Inflammatory macrophage treated with lipopolysaccharide for 1 hour (primary cell): ENCODE measurements around the gene FMO3.

Experiments
- DNase-seq, 2 donors: peaks; one replicate each; pipeline ENCODE4 v3.0.0-alpha.2; 2020 to 2022

The FMO3 gene

DNA sequence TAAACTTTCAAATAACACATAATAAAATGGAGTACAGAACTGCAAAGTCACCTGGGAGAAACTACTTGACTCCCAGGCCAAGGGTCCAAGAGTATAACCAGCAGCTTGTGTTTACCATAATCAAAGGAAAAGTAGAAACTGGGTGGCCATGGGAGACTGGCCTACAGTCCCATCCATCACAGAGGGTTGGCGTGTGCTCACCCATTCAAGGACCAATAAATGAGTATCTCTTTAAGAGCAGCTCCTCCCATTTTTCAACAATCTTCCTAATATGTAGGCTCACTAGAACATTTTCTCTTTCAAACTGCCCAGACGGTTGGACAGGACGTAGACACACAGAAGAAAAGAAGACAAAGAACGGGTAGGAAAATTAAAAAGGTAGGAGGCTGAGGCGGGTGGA lies at the start of gene FMO3:
Gene FMO3, plus strand, starts transcription at position 302 of the 400 bp plus-strand sequence. CDS start 1,754 bp downstream, outside the sequence.
- no peak for DNase-seq

DNA sequence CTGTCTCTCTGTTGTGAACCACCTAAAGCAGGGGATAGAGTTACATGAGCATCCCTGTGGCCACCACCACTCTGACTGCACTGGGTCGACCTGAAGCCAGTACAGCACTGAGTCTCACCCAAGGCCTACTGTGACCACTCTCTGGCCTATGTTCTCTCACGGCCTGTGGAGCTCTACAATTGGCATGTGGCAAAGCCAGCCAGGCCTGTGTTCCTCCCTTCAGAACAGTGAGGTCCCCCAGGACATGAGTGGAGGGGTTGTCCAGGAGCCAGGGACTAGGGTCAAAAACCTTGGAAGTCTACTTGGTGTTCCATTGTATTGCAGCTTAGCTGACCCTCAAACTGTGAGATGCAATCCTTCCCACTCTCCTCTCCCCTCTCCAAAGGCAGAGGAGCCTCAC lies 42.7 kb upstream of the FMO3 start:
- DNase-seq: no peak

DNA sequence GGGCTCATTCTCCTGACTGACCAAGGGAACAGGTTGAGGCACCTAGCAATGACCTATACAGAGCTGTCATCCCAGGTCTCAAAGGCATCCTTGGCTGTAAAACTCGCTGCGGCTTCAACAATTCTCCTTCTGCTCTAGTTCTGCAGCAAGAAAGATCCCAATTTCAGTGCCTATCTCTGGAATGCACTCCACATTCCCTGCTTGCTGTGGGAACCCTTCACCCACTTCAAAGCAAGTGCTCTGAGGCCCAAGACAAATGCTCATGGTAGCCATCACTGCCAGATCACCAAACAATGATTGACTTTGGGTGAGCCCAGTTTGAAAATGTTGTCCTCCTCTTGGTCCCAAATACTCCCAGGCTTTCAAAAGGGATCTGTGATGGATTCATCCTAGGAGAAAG lies 37.7 kb upstream of the FMO3 start:
- no peak for DNase-seq

DNA sequence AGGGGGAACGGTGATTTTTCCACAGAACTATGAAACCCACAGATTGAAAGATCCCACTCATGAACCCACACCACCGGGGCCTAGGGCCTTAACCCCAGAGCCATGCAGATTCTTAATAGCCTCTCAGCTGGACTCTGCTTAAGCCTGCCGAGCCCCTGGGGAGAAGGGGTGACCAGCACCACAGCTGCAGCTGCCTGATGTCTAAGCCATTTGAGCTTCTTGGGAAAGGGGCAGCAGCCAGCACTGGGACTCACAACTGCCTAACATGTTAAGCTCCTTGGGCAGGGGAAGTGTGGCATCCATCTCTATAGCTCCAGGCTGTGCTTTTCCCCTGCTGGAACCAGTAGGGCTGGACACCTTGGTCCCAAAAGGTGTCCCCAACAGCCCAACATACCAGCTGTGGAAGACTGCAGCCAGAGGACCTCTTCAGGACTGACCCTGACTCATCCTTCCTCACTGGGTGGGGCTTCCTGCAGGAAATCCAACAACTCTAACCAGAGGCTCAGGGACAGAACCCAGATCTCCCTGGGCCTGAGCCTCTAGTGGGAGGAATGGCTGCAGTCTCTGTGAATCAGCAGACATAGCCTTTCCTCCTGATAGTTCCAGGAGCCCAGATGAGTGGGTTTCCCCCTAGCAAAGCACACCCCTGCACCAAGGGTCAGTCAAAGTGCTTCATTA lies 34.6 kb upstream of the FMO3 start:
- DNase-seq: no peak

DNA sequence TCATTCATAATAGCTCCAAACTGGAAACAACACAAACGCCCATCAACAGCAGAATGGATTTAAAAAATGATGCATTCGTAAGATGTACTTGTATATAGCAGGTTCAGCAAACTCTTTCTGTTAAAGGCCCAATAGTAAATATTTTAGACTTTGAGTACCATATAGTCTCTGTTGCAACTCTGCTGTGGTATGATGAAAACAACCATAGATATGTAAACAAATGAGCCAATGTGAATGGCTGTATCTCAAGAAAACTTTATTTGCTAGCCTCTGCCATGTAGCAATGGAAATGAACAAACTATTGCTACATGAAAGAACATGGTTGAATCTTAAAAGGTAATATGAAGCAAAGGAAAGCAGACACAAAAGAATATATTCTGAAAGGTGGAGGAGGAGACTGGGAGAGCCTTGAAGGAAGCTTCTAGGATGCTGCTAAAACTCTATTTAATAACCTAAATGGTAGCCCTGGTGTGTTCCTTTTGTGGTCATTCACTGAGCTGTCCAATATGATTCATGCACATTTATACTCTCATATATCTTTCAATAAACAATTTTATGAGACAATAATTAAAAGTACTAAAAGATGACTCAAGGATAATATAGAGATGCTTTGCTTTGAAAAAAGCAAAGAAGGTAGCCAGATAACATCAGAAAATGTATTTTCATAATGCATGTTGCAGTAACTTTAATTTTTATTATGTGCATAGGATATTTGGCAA lies 29.1 kb upstream of the FMO3 start:
- DNase-seq: no peak

DNA sequence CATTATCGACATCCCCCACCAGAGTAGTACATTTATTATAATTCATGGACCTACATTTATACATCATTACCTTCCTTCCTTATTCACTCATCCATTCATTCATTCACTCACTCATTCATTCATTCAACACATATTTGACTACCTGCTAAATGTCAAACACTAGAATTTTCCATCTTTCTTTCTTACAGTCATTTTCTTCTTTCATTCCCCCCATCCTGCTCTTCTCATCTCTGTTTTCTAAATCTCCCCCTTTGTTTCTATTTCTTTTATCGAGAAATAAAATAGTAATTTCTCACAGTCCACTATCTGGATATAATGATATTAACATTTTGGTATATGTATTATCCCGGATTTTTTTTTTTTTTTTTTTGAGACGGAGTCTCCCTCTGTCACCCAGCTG lies 27.8 kb upstream of the FMO3 start:
- DNase-seq: no peak

DNA sequence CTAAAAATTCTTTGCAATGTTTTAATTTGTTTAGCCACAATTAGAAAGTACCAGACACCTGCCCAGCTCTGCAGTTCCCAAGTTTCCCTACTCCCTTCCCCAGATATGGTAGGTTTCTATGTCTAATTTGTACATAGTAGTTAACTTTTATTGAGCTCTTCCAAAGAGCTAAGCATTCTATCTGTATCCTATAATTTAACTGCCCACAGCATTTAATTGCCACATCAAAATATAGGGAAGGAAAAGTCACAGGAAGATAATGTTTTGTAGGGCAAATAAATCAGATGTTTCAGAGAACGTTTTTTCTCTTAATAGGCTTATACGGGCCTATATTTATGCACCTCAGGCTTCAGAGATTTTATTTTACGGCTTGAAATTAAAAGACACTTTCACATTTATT lies 15.7 kb upstream of the FMO3 start:
- no peak for DNase-seq

DNA sequence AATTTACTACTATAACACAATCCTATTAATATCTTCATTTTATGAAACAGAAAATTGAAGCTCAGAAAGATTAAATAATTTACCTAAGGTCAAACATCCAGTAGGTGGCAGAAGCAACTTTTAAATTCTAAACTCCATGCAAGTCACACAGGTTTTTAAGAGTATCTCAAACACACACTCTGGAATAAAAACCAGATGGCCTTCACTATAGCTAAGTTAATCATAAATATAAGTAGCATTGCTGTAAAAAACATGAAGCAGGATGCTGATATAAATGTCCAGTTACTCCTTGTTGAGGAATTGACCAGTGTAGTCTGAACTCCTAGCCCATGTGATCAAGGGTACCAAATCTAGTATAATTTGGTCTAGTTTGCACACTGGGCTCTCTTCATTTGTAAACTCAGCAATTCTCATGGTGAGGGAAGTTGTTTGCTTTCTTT lies 9.4 kb upstream of the FMO3 start:
- no peak for DNase-seq

DNA sequence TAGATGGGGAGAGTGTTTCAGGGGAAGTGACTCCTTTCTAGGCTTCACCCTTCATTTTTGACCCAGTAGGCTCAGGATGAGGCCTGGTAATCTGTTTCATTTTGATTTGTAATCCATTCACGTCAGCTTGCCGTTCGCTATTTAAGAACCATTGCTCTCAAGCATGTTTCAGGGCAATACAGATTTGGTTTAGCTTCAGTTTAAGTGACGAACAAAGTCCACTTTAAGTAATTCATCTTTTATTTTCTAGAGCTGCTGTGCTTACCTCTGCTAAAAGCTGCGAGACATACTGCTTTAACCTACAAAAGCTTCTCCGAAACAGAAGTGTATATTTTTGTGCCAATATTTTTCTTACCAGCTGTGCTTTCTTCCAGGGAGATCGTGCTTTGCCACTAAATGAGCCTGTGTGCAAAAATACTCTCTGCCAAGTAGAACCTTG lies 8.9 kb upstream of the FMO3 start:
- DNase-seq: no peak

DNA sequence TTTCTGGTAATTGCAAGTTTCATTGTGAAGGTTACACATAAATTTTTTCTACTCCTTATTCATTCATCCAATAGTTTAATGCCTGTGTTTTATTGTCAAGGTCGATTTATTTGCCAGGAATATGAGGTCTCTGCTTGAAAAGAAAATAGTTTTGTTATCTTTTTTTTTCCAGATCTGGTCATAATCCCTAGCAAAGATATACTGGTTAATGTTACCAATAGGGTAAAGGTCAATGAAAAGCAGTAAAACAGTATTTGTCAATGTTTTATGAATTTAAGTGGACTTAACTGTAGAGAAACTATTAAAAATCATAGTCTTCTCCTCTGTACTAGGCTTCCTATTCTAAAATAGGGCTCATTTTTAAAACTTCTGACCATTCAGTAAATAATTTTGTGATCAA lies 8.1 kb upstream of the FMO3 start:
- DNase-seq: no peak

DNA sequence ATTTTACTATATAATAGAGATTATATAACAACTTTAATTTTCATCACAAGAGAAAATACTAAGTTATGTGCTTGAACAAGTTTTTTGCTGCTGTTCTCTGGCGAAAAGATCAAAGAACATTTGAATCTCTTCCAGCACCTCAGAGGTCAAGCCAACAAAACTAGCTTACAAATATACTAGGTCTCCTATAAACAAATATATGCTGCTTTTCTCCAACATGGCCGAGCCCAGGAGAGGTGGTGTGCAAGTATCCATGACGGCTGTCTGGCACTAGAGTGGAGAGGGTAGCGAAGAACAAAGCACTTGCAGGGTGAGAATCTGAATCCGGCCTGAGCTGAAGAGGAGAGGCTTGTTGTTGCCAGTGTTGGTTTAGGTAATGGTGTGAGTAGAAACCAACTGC lies 7.5 kb upstream of the FMO3 start:
- DNase-seq: no peak

DNA sequence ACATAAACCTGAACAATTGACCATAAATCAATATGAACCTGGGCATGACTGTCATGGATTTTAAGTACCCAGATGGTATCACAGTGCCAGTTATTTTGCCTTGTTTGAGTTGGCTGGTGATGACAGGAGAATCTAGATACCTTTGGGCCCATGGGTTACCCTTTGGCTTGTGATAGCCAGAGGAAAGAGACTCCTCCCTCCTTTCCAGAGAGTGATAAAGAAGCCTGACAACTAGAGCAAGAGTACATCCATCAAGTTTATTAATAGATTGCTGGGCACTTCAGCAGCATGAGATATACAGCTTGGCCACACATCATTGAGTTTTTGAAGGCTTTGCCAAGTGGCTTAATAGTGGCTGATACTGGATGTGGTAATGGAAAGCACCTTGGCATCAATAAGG lies 6.6 kb upstream of the FMO3 start:
- no peak for DNase-seq

DNA sequence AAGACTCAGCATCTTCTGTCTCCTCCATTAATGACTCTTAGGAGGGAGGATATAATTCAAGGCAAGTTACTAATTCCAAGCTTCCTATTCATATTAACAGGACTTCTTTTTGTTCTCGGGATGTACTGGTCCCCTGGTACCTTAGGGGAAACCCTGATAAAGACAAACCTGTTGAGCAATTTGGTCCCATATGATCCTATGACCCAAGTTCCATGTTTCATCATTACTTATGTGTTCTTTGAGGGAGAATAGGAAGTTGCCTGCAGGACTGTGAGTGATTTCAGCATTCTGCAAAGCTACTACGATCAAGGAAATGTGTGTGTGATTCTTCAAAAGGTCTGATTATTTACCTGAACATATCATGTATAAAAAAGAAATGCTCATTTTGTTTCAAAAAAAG lies 5.8 kb upstream of the FMO3 start:
- DNase-seq: no peak

DNA sequence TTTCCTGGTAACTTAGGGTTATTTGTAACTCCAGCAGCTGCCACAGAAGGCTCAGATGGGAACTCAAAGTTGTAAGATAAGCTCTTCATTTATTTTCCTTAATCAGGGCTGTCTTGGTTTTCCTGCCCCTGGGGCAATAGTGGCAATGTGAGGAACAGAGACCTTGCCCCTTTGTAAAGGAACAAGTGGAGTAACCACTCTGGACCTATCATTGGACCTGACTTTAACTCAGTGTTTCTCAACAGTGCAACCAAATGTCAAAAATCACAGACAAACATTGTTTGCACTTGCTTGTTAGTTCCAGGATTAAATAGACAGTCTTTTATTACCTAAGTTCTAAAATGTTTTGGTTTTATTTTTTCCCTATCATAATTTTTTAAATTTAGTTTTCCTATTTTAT lies 2.8 kb upstream of the FMO3 start:
- no peak for DNase-seq

DNA sequence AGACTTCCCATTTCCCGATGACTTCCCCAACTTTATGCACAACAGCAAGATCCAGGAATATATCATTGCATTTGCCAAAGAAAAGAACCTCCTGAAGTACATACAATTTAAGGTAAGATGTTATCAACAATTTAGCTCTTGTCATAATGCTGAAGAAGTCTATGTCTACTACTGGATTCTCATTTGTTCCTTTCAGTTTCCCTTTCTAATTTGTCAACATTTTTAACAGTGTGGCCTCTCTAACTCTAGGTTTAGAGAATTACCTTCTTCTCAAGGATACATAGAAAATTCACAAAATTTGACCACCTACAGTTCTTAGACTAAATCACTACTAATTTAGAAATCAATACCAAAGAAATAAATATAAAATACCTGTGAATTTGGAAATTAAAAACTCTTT lies 13.2 kb downstream of the FMO3 start:
- DNase-seq: no peak

DNA sequence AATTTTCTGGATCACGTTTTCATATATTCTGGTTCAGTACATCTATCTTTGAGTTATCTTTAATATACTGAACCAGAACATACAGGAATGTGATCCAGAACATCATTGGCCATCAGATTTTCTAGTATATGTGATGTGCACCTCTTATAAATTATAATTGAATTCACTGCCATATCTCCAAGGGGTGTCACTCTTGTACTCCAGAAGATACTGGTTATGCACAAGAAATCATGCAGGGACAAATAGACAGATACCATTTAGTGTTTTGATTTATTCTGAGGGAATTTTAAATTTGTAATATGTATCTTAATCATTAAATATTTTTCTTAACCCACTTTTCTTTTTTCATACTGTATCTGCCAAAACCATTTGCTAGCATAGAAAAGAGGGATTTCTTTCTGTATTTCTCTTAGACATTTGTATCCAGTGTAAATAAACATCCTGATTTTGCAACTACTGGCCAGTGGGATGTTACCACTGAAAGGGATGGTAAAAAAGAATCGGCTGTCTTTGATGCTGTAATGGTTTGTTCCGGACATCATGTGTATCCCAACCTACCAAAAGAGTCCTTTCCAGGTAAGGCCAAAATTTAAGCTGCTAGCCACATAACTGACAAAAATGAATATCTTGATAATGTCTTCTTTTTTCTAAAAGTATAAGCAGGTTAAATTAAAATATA lies 16.7 kb downstream of the FMO3 start:
- DNase-seq: no peak

DNA sequence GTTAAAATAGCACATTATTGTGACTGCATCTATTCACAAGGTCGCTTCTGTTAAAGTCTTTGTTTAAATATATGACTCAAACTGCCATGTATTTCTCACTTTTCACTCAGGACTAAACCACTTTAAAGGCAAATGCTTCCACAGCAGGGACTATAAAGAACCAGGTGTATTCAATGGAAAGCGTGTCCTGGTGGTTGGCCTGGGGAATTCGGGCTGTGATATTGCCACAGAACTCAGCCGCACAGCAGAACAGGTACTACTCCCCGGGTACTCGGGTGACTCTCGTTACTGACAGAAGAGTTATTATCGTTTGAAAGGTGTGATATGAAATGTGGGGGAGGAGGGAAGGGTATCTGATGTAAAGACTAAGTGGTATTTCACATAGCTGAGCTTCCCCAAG lies 17.3 kb downstream of the FMO3 start:
- no peak for DNase-seq

DNA sequence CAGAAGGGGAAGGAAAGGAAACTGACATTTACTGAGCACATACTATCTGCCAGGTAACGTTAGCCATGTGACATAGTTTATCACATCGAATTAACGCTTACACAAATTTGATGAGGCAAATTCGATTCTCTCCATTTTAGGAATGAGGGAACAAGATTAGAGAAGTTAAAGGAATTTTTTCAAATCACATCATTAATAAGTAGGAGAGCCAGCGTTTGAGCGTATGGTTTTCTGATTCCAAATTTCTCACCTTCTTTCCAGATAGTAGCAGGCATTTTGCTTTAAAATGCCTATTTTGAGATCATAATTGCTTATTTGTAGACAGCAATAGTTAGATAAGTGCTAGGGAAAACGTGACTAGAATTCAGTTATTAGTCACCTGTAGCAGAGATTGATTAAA lies 19.3 kb downstream of the FMO3 start:
- DNase-seq: no peak

DNA sequence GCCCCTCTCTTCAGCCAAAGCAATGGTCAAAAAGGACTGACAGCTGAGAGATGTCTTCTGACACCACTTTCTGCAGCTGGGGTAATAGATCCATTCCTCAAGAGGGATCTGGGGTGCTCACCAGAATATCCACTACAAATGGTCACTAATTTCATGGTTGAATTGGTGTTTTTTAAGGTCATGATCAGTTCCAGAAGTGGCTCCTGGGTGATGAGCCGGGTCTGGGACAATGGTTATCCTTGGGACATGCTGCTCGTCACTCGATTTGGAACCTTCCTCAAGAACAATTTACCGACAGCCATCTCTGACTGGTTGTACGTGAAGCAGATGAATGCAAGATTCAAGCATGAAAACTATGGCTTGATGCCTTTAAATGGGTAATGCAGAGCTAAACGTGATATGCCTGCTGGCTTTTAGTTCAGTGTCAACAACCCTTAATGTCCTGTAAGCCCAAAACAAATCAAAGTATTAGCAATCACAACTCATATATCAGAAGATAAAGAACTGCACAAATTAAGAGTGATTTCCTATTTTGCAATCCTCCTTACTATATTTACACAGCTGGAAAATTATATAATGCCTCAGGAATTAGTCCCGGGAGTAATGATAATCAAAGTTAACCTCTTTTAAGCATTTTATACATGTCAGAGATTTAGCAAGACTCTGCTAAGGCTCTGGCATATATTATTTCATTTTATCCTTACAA lies 20.1 kb downstream of the FMO3 start:
- no peak for DNase-seq

DNA sequence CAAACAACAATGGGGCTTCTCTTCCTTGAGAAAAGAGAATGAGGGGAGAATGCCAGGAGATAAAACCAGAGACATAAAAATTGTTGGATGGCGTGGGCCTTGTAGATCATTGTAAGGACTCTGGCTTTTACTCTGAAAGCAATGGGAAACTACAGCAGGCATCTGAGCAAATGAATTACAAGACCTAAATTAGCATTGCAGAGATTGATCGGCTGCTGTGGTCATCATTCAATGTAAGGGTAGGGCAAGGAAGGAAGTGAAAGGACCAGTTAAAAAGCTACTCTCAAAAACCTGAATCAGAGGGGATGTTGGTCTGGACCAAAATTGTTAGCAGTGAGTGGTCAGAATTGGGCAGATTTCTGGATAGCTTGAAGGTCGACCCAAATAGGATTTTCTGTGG lies 21.4 kb downstream of the FMO3 start:
- DNase-seq: no peak

DNA sequence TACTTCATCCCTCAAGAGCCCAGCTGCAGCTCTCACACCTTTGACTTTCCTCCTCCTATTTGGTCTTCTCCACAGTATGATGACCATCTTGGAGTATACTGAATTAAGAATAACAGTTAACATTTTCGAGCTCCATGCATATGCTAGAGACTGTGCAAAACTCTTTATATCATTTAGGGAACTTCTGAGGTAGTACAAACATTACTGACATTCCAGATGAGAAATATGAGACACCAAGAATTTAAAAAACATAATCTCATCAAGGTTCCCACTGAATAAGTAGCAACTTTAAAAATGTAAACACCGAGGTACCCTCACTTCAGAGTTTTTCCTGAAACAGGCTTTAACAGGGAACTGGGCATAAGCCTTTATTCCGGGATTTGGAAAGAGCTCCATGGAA lies 22.7 kb downstream of the FMO3 start:
- DNase-seq: no peak

DNA sequence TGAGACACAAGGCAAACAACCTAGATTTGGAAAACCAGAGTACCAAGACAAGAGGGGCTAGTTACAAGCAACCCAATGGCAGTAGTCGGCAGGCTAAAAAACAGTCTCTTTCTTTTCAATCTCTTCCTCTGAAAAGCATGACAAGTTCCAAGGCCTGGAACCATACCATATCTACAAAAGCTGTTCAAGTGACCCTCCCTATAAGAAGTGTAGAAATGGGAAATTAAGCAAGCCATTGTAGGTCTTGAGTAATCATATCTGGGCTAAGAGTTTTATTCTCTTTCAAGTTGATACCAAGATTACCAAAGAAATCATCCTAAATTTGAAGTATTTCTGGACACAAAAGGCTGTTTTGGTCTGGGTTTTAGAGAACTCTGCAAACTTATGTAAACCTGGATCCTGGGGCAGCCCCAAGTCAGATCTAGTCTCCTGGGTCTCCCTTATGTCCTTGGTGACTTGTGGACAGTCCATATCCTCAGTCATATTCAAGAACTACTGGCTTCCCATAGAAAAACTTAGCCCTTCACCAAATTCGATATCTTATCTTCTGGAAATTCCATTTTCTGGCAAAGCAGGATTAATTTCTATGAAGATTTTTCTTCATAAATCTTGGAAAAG lies 24.7 kb downstream of the FMO3 start:
- no peak for DNase-seq

DNA sequence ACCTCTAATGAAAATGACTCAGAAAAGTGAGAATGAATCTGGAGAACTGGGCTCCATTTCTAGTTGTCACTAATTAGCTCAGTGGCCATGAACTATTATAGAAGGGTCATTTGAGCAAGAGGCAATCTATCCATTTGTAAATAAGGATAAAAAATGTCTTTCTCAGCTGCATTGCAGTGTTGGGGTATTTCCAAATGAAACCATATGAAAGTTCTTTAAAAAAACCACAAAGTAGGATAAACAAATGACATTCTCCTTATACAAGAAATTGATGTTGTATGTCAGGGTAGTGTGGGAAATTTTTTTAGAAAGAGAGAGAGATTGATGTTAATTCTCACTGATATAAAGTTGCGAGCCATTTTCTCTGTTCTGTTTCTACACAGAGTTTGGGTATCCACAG lies 26.0 kb downstream of the FMO3 start:
- no peak for DNase-seq
